GM06990 (cell line): Measurements from ENCODE around the gene KANSL1L.

Experiments used
- DNase-seq: peaks from one replicate; pipeline ENCODE4 v3.0.0-alpha.2; 2011; ENCODE audit not compliant: insufficient read length; ENCODE audit errors: extremely low read depth
- H3K27me3 ChIP-seq: replicated peaks from 2 replicates; pipeline ENCODE4 v1.6.0; 2011; ENCODE audit warnings: low read length; ENCODE audit not compliant: control insufficient read depth, insufficient read depth
- H3K36me3 ChIP-seq: 2 replicates; pipeline ENCODE4 v1.5.1; 2011; ENCODE audit warnings: low read length; ENCODE audit not compliant: control insufficient read depth, insufficient read depth
- H3K4me3 ChIP-seq: replicated peaks from 2 replicates; pipeline ENCODE4 v1.5.1; 2011; ENCODE audit warnings: low read depth, mild to moderate bottlenecking, control low read depth, low read length
- CTCF ChIP-seq: IDR thresholded peaks from 2 replicates; pipeline ENCODE4 v1.5.1; 2011; ENCODE audit warnings: low read length, control low read depth, mild to moderate bottlenecking, inconsistent platforms; ENCODE audit not compliant: insufficient read depth, poor library complexity, severe bottlenecking

Gene KANSL1L

GRCh38 chr2:209974576-209974975 lies 196.6 kb downstream of the KANSL1L start:
- TF ChIP-seq CTCF = no peak
- H3K36me3 ChIP-seq = no peaks in the 10 kb centered on the region
- DNase-seq = no peak
- H3K4me3 ChIP-seq = no peak overlapping the region
- 0 out of 2 replicates have a peak, but pooled peaks cover 2% of the 10 kb centered on the region for H3K27me3 ChIP-seq

DNA sequence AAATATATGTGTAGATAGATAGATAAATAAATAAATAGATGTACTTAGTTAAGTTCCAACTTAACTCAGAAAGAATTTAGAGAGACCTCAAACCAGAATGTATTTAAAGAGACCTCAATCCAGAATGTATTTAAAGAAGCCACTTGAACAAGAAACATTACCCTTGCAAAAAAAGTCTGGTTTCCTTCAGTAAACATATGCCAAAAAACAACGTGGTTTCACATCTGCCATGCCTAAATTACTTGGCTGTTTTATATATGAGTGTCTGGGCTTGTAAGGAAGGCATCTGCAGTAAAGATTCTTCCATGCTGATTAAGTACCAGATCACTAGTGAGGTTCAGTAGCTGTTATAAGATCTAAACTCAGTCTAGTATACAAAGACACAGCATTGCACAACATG lies 197.9 kb downstream of the KANSL1L start:
- DNase-seq = no peak
- Histone ChIP-seq H3K4me3 (no peak overlapping the region), H3K27me3 (0 out of 2 replicates have a peak, but pooled peaks cover 2% of the 10 kb centered on the region), H3K36me3 (no peaks in the 10 kb centered on the region)
- no peak for TF ChIP-seq CTCF
